Stimulated activated naive CD4-positive, alpha-beta T cell (primary cell): ENCODE data around the gene GAS7.

Source experiments
- DNase-seq, 6 experiments: peaks; one replicate each; lab custom pipeline; 2025; lab: John Stamatoyannopoulos, UW

The GAS7 gene

GRCh38 chr17:10200016-10200415 is 1.6 kb upstream of the GAS7 start:
- DNase-seq: no peak

GRCh38 chr17:10197721-10198508 is 491 bp downstream of the GAS7 start:
- DNase-seq: no peak

GRCh38 chr17:10197362-10197720 is 1.1 kb downstream of the GAS7 start:
- no peak for DNase-seq

- DNase-seq: no peak
These were observed 1.5 kb downstream of the GAS7 start for GRCh38 chr17:10196941-10197340.

- no peak for DNase-seq
These were observed 2.0 kb downstream of the GAS7 start for GRCh38 chr17:10196384-10196895.

GRCh38 chr17:10195090-10195805 is 3.2 kb downstream of the GAS7 start:
- DNase-seq: no peak

GRCh38 chr17:10193632-10194031 is 4.8 kb downstream of the GAS7 start:
- no peak for DNase-seq

GRCh38 chr17:10192972-10193371 is 5.4 kb downstream of the GAS7 start:
- DNase-seq: no peak

- no peak for DNase-seq
These were observed 5.9 kb downstream of the GAS7 start for GRCh38 chr17:10192461-10192860.

- no peak for DNase-seq
These were observed 10.9 kb downstream of the GAS7 start for GRCh38 chr17:10187456-10187855.

GRCh38 chr17:10186771-10187410 is 11.5 kb downstream of the GAS7 start:
- DNase-seq: no peak

GRCh38 chr17:10183931-10184930 is 14.2 kb downstream of the GAS7 start:
- DNase-seq: no peak

- DNase-seq: no peak
These were observed 15.6 kb downstream of the GAS7 start for GRCh38 chr17:10182785-10183184.

- DNase-seq: no peak
These were observed 19.9 kb downstream of the GAS7 start for GRCh38 chr17:10178506-10178991.

GRCh38 chr17:10177913-10178505 is 20.4 kb downstream of the GAS7 start:
- DNase-seq: no peak

- DNase-seq: no peak
These were observed 21.1 kb downstream of the GAS7 start for GRCh38 chr17:10177131-10177912.

- DNase-seq: no peak
These were observed 24.5 kb downstream of the GAS7 start for GRCh38 chr17:10173913-10174312.

- no peak for DNase-seq
These were observed 25.6 kb downstream of the GAS7 start for GRCh38 chr17:10172778-10173177.

- DNase-seq: no peak
These were observed 26.1 kb downstream of the GAS7 start for GRCh38 chr17:10172241-10172741.

GRCh38 chr17:10171581-10171981 is 26.8 kb downstream of the GAS7 start:
- DNase-seq: no peak
